Panc1 (cell line): Measurements from ENCODE around the gene MED31.

Experiments used
- CTCF ChIP-seq: fragments of 450-650 bp; IDR thresholded peaks from 2 replicates; pipeline ENCODE4 v1.5.1; 2017; ENCODE audit warnings: mild to moderate bottlenecking
- POLR2AphosphoS5 ChIP-seq: IDR thresholded peaks from 2 replicates; pipeline ENCODE4 v1.6.1; 2012; ENCODE audit warnings: mild to moderate bottlenecking, low read depth, low read length, moderate library complexity
- SIN3A ChIP-seq: IDR thresholded peaks from 2 replicates; pipeline ENCODE4 v1.6.1; 2012; ENCODE audit warnings: low read depth, mild to moderate bottlenecking, low read length, moderate library complexity, borderline replicate concordance; ENCODE audit not compliant: insufficient read depth
- TCF7L2 ChIP-seq: IDR thresholded peaks from 2 replicates; pipeline ENCODE4 v1.6.1; 2011; ENCODE audit warnings: mild to moderate bottlenecking, low read depth, low read length, inconsistent platforms
- TF ChIP-seq, protein P1 (sequence below), 2 experiments: IDR thresholded peaks; 2 replicates each; pipeline ENCODE4 v1.6.1; 2011 to 2012; ENCODE audit warnings: low read depth in 2 of 2, control low read depth in 1 of 2, low read length in 1 of 2, mild to moderate bottlenecking in 1 of 2, moderate library complexity in 1 of 2; ENCODE audit not compliant: insufficient read depth in 1 of 2

DNA sequence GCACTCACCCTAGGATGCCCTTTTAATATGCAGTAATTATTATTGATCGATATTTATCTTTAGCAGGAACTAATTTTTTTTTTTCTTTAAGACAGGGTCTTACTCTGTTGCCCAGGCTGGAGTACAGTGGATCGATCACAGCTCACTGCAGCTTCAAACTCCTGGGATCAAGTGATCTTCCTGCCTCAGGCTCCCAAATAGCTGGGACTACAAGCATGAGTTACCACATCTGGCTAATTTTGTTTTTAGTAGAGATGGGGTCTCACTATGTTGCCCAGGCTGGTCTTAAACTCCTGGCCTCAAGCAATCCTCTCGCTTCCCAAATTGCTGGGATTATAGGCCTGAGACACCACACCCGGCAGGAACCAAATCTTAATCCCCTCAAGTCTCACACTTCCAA, 40.2 kb downstream of the MED31 start:
- TF ChIP-seq CTCF (no peak), POLR2AphosphoS5 (no peak), TCF7L2 (no peak), SIN3A (no peak)
- TF ChIP-seq, protein P1, sequence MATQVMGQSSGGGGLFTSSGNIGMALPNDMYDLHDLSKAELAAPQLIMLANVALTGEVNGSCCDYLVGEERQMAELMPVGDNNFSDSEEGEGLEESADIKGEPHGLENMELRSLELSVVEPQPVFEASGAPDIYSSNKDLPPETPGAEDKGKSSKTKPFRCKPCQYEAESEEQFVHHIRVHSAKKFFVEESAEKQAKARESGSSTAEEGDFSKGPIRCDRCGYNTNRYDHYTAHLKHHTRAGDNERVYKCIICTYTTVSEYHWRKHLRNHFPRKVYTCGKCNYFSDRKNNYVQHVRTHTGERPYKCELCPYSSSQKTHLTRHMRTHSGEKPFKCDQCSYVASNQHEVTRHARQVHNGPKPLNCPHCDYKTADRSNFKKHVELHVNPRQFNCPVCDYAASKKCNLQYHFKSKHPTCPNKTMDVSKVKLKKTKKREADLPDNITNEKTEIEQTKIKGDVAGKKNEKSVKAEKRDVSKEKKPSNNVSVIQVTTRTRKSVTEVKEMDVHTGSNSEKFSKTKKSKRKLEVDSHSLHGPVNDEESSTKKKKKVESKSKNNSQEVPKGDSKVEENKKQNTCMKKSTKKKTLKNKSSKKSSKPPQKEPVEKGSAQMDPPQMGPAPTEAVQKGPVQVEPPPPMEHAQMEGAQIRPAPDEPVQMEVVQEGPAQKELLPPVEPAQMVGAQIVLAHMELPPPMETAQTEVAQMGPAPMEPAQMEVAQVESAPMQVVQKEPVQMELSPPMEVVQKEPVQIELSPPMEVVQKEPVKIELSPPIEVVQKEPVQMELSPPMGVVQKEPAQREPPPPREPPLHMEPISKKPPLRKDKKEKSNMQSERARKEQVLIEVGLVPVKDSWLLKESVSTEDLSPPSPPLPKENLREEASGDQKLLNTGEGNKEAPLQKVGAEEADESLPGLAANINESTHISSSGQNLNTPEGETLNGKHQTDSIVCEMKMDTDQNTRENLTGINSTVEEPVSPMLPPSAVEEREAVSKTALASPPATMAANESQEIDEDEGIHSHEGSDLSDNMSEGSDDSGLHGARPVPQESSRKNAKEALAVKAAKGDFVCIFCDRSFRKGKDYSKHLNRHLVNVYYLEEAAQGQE (IDR thresholded peaks at IDR 0.05; ENCODE audit: insufficient read depth in 1 of 2, low read depth in 2 of 2, low read length in 1 of 2): no peak
